DND-41 (cell line): ENCODE results near the gene RAB4A.

Experiments used
- ATAC-seq: fragments of 200-7000 bp; cut with Tn5 transposase; 3 replicates; pipeline ENCODE4 v1.9.1; 2021; ENCODE audit warnings: low read depth; ENCODE audit not compliant: insufficient read depth
- DNase-seq: peaks from one replicate; pipeline ENCODE4 v3.0.0-alpha.2; 2020
- H2AFZ ChIP-seq: 2 replicates; pipeline ENCODE4 v1.6.0; 2012; ENCODE audit warnings: low read depth, low read length
- H3K27ac ChIP-seq: 2 replicates; pipeline ENCODE4 v1.5.1; 2012; ENCODE audit warnings: low read length, inconsistent platforms
- H3K27me3 ChIP-seq: fragments of 200-600 bp; sonication (generic); 2 replicates; pipeline ENCODE4 v1.6.0; 2012; ENCODE audit warnings: low read length, mild to moderate bottlenecking, inconsistent platforms; ENCODE audit not compliant: insufficient read depth, poor library complexity
- H3K36me3 ChIP-seq: 2 replicates; pipeline ENCODE4 v1.5.1; 2012; ENCODE audit warnings: low read length, inconsistent platforms; ENCODE audit not compliant: insufficient read depth
- H3K4me1 ChIP-seq: 2 replicates; pipeline ENCODE4 v1.5.1; 2012; ENCODE audit warnings: mild to moderate bottlenecking, low read length; ENCODE audit not compliant: insufficient read depth
- H3K4me2 ChIP-seq: 2 replicates; pipeline ENCODE4 v1.6.0; 2012; ENCODE audit warnings: mild to moderate bottlenecking, moderate library complexity, low read length, inconsistent platforms; ENCODE audit not compliant: insufficient read depth
- H3K4me3 ChIP-seq, 2 experiments: fragments of 200-600 bp in 1 of 2; shearing (Covaris generic) in 1 of 2; 2 replicates each; pipeline ENCODE4 v1.5.1; 2012 to 2016; ENCODE audit warnings: inconsistent platforms in 2 of 2, low read length in 2 of 2, mild to moderate bottlenecking in 2 of 2, low read depth in 1 of 2, moderate library complexity in 1 of 2
- H3K79me2 ChIP-seq: 2 replicates; pipeline ENCODE4 v1.6.0; 2012; ENCODE audit warnings: low read length, inconsistent platforms; ENCODE audit not compliant: insufficient read depth
- H3K9ac ChIP-seq: 2 replicates; pipeline ENCODE4 v1.6.0; 2012; ENCODE audit warnings: low read depth, mild to moderate bottlenecking, inconsistent platforms, low read length, moderate library complexity
- H3K9me3 ChIP-seq: 2 replicates; pipeline ENCODE4 v1.5.1; 2012; ENCODE audit warnings: low read length, moderate library complexity, mild to moderate bottlenecking, inconsistent platforms; ENCODE audit not compliant: insufficient read depth, severe bottlenecking
- H4K20me1 ChIP-seq: 2 replicates; pipeline ENCODE4 v1.6.0; 2012; ENCODE audit warnings: low read length; ENCODE audit not compliant: insufficient read depth
- CTCF ChIP-seq: IDR thresholded peaks from 2 replicates; pipeline ENCODE4 v1.5.1; 2012; ENCODE audit warnings: borderline replicate concordance, low read length, moderate library complexity, mild to moderate bottlenecking; ENCODE audit not compliant: poor library complexity, severe bottlenecking; ENCODE audit errors: extremely low read depth
- EZH2 ChIP-seq: IDR thresholded peaks from 3 replicates; pipeline ENCODE4 v1.6.1; 2012; ENCODE audit warnings: borderline replicate concordance, low read depth, mild to moderate bottlenecking, moderate library complexity, low read length, inconsistent platforms; ENCODE audit not compliant: severe bottlenecking

Gene RAB4A

DNA sequence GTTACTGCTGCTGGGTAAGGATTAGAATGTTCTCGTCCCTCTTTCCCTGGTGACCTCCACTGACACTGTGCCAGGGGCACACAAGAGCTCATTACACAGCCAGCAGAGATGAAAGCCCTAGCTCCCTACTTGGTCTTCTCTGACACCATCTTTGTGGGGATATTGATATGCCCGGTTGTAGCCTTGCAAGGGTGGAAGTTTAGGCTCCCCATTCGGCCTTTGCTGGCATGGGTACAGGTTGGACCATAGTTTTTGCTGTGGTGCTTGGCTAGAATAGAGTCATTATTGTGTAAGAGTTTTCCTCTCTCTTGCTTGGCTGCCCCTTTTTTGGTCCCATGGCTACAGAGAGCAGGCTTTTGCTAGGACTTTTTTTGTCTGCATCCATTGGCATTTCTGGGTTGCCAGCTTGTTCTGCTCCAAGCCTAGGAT, 12.3 kb downstream of the RAB4A start:
- H3K27me3 ChIP-seq: peaks cover 2% of the 10 kb centered on the region
- no peak overlapping the region for H3K4me3 ChIP-seq
- no peak overlapping the region for H3K4me2 ChIP-seq
- no peaks in the 10 kb centered on the region for H3K9me3 ChIP-seq
- no peak for DNase-seq
- H3K79me2 ChIP-seq: peaks cover 92% of the 10 kb centered on the region
- no peak overlapping the region for H2AFZ ChIP-seq
- TF ChIP-seq EZH2 (no peak), CTCF (no peak)
- no peak for ATAC-seq
- peaks cover 25% of the 10 kb centered on the region; the same call in 1 of the 2 replicates for H4K20me1 ChIP-seq
- H3K9ac ChIP-seq: no peak overlapping the region
- 0 out of 2 replicates have a peak, but pooled peaks cover under 1% of the 10 kb centered on the region for H3K36me3 ChIP-seq
- H3K27ac ChIP-seq: no peak overlapping the region
- no peaks in the 10 kb centered on the region for H3K4me1 ChIP-seq

GRCh38 chr1:229284887-229285286, 14.0 kb downstream of the RAB4A start:
- no peak for DNase-seq
- no peak overlapping the region for H2AFZ ChIP-seq
- H3K79me2 ChIP-seq: peaks cover 78% of the 10 kb centered on the region
- H3K9ac ChIP-seq: no peak overlapping the region
- H3K36me3 ChIP-seq: peaks cover 7% of the 10 kb centered on the region; the same call in 1 of the 2 replicates
- H3K4me3 ChIP-seq: no peak overlapping the region
- H3K27ac ChIP-seq: no peak overlapping the region
- no peaks in the 10 kb centered on the region for H3K9me3 ChIP-seq
- no peak overlapping the region for H3K4me2 ChIP-seq
- no peak for TF ChIP-seq CTCF
- peaks cover 2% of the 10 kb centered on the region for H3K27me3 ChIP-seq
- H4K20me1 ChIP-seq: peaks cover 15% of the 10 kb centered on the region; the same call in 1 of the 2 replicates
- no peaks in the 10 kb centered on the region for H3K4me1 ChIP-seq
- ATAC-seq: no peak

- Histone ChIP-seq H3K4me2 (no peak overlapping the region), H3K79me2 (peaks cover 72% of the 10 kb centered on the region), H3K9ac (no peak overlapping the region), H4K20me1 (peaks cover 10% of the 10 kb centered on the region; the same call in 1 of the 2 replicates), H3K36me3 (peaks cover 7% of the 10 kb centered on the region; the same call in 1 of the 2 replicates), H3K27ac (no peak overlapping the region), H2AFZ (no peak overlapping the region), H3K4me3 (no peak overlapping the region), H3K27me3 (peaks cover 2% of the 10 kb centered on the region), H3K4me1 (no peaks in the 10 kb centered on the region), H3K9me3 (no peaks in the 10 kb centered on the region)
- DNase-seq: no peak
- ATAC-seq: no peak
- TF ChIP-seq CTCF (no peak), EZH2 (no peak)
Observed at GRCh38 chr1:229285440-229285839, 14.5 kb downstream of the RAB4A start.
